GM23338 (cell line): ENCODE data around the gene CHRNA4. TPM values are rescaled to one million over a fixed set of nuclear protein-coding genes. Genes with fewer than 3 reads are reported as not detected.

Source experiments
- ATAC-seq: fragments of 200-7000 bp; cut with Tn5 transposase; 3 replicates; pipeline ENCODE4 v1.9.1; 2020
- DNase-seq: peaks from one replicate; pipeline ENCODE4 v3.0.0-alpha.2; 2015; ENCODE audit warnings: low spot score
- H2AFZ ChIP-seq: fragments of 200-600 bp; sonication (generic); 2 replicates; pipeline ENCODE4 v1.8.0; 2016; ENCODE audit warnings: antibody characterized with exemption, mild to moderate bottlenecking, moderate library complexity
- H3F3A ChIP-seq: fragments of 200-600 bp; sonication (generic); replicated peaks from 2 replicates; pipeline ENCODE4 v1.8.0; 2017; ENCODE audit warnings: antibody characterized with exemption, mixed run types, low read depth
- H3K27ac ChIP-seq: fragments of 200-600 bp; sonication (generic); 2 replicates; pipeline ENCODE4 v1.6.1; 2016; ENCODE audit warnings: low read depth
- H3K27me3 ChIP-seq: fragments of 200-600 bp; sonication (generic); 2 replicates; pipeline ENCODE4 v1.8.0; 2016; ENCODE audit warnings: mild to moderate bottlenecking, mixed run types, moderate library complexity; ENCODE audit not compliant: insufficient read depth
- H3K36me3 ChIP-seq: fragments of 200-600 bp; sonication (generic); 2 replicates; pipeline ENCODE4 v1.8.0; 2016; ENCODE audit warnings: mild to moderate bottlenecking; ENCODE audit not compliant: insufficient read depth
- H3K4me1 ChIP-seq: fragments of 200-600 bp; sonication (generic); 2 replicates; pipeline ENCODE4 v1.8.0; 2016; ENCODE audit warnings: mild to moderate bottlenecking, moderate library complexity; ENCODE audit not compliant: insufficient read depth
- H3K4me2 ChIP-seq: fragments of 200-600 bp; sonication (generic); 2 replicates; pipeline ENCODE4 v1.7.1; 2017; ENCODE audit warnings: mixed run types
- H3K4me3 ChIP-seq: fragments of 200-600 bp; sonication (generic); 2 replicates; pipeline ENCODE4 v1.6.1; 2016; ENCODE audit warnings: mixed run types
- H3K79me2 ChIP-seq: fragments of 200-600 bp; sonication (generic); replicated peaks from 2 replicates; pipeline ENCODE4 v1.8.0; 2017; ENCODE audit warnings: mild to moderate bottlenecking; ENCODE audit not compliant: insufficient read depth
- H3K9me2 ChIP-seq: fragments of 200-600 bp; sonication (generic); 2 replicates; pipeline ENCODE4 v1.8.0; 2017; ENCODE audit not compliant: insufficient read depth
- H4K20me1 ChIP-seq: fragments of 200-600 bp; sonication (generic); replicated peaks from 2 replicates; pipeline ENCODE4 v1.8.0; 2017; ENCODE audit warnings: mild to moderate bottlenecking; ENCODE audit not compliant: insufficient read depth
- H3K27ac Mint-ChIP-seq: 2 replicates; pipeline ENCODE4 v1.8.0; 2020; ENCODE audit warnings: inconsistent platforms, mild to moderate bottlenecking, moderate library complexity, mixed read lengths
- H3K27me3 Mint-ChIP-seq: 3 replicates; pipeline ENCODE4 v1.8.0; 2022; ENCODE audit warnings: low read depth, mild to moderate bottlenecking, moderate library complexity, mixed read lengths, inconsistent platforms; ENCODE audit not compliant: insufficient read depth, poor library complexity
- H3K36me3 Mint-ChIP-seq: 3 replicates; pipeline ENCODE4 v1.8.0; 2021; ENCODE audit warnings: low read depth, mild to moderate bottlenecking, inconsistent platforms, moderate library complexity, mixed read lengths
- H3K4me1 Mint-ChIP-seq: 3 replicates; pipeline ENCODE4 v1.8.0; 2020; ENCODE audit warnings: mild to moderate bottlenecking, inconsistent platforms, mixed read lengths
- H3K4me3 Mint-ChIP-seq: 3 replicates; pipeline ENCODE4 v1.8.0; 2021; ENCODE audit warnings: moderate library complexity, mild to moderate bottlenecking, inconsistent platforms, mixed read lengths
- H3K9me3 Mint-ChIP-seq: 3 replicates; pipeline ENCODE4 v1.8.0; 2020; ENCODE audit warnings: moderate library complexity, mild to moderate bottlenecking, inconsistent platforms, mixed read lengths
- ETS1 ChIP-seq: IDR thresholded peaks from 2 replicates; pipeline ENCODE4 v1.6.1; 2016; ENCODE audit warnings: antibody characterized with exemption
- EZH2 ChIP-seq: fragments of 200-600 bp; sonication (generic); IDR thresholded peaks from one replicate; pipeline ENCODE4 v1.8.0; 2017; ENCODE audit warnings: antibody characterized with exemption, mild to moderate bottlenecking, low read depth; ENCODE audit not compliant: unreplicated experiment
- JUNB ChIP-seq: IDR thresholded peaks from one replicate; pipeline ENCODE4 v1.6.1; 2016; ENCODE audit warnings: antibody characterized with exemption; ENCODE audit not compliant: unreplicated experiment
- NANOG ChIP-seq: IDR thresholded peaks from 2 replicates; pipeline ENCODE4 v1.6.1; 2016; ENCODE audit warnings: antibody characterized with exemption, borderline replicate concordance
- POLR2AphosphoS5 ChIP-seq: IDR thresholded peaks from 2 replicates; pipeline ENCODE4 v1.6.1; 2016; ENCODE audit warnings: antibody characterized with exemption, low read depth
- REST ChIP-seq: IDR thresholded peaks from one replicate; pipeline ENCODE4 v1.6.1; 2018; ENCODE audit warnings: antibody characterized with exemption; ENCODE audit not compliant: unreplicated experiment
- STAT1 ChIP-seq: IDR thresholded peaks from one replicate; pipeline ENCODE4 v1.6.1; 2016; ENCODE audit warnings: antibody characterized with exemption; ENCODE audit not compliant: unreplicated experiment
- ZNF114 ChIP-seq: fragments of 250-450 bp; sonication (Bioruptor Pico); IDR thresholded peaks from 2 replicates; pipeline ENCODE4 v1.5.0; 2020; ENCODE audit warnings: mild to moderate bottlenecking, moderate library complexity
- ZNF462 ChIP-seq: fragments of 250-450 bp; sonication (Bioruptor Pico); IDR thresholded peaks from 2 replicates; pipeline ENCODE4 v1.5.0; 2020; ENCODE audit warnings: mild to moderate bottlenecking, moderate library complexity
- polyA plus RNA-seq: library from polyadenylated mRNA; unstranded; fragments of >200 nt; fragmentation: Nextera tagmentation; extraction: Ambion mirVana; gene quantifications from 2 replicates; pipeline ENCODE4 v1.2.1, GENCODE V29; 2016
- total RNA-seq: library from RNA; depleted of rRNA; stranded (reverse); fragments of >200 nt; shearing (Covaris generic); gene quantifications from 2 replicates; pipeline ENCODE4 v1.2.3, GENCODE V29; 2014

The CHRNA4 gene
- total and polyA plus RNA-seq, 2 experiments from 2014 or later, result 2.7 to 3.9 TPM

GRCh38 chr20:63333241-63333836 is 27.8 kb downstream of the CHRNA4 start:
- Histone ChIP-seq H4K20me1 (no peaks in the 10 kb centered on the region), H3K27ac (no peak overlapping the region), H2AFZ (no peak overlapping the region), H3K4me3 (no peak overlapping the region), H3K4me2 (no peak overlapping the region), H3K79me2 (no peaks in the 10 kb centered on the region), H3K36me3 (no peaks in the 10 kb centered on the region), H3K4me1 (no peaks in the 10 kb centered on the region; the same call in 1 of the 2 replicates), H3K27me3 (no peaks in the 10 kb centered on the region), H3F3A (no peaks in the 10 kb centered on the region), H3K9me2 (peaks cover 3% of the 10 kb centered on the region; the same call in 1 of the 2 replicates)
- no peak for DNase-seq
- Mint-ChIP-seq H3K9me3 (peaks cover 26% of the 10 kb centered on the region), H3K4me3 (no peak overlapping the region; the same call in 2 of the 3 replicates), H3K36me3 (peaks cover 22% of the 10 kb centered on the region), H3K27ac (no peak overlapping the region), H3K4me1 (peaks cover 4% of the 10 kb centered on the region; the same call in 1 of the 3 replicates), H3K27me3 (peaks cover 30% of the 10 kb centered on the region)
- TF ChIP-seq EZH2, result no peak
- ATAC-seq, result no peak

GRCh38 chr20:63332488-63333240 is 28.5 kb downstream of the CHRNA4 start:
- no peak for ATAC-seq
- H3K4me3 Mint-ChIP-seq, result no peak overlapping the region
- peaks cover 22% of the 10 kb centered on the region for H3K36me3 Mint-ChIP-seq

More at GRCh38 chr20:63332488-63333240, 28.5 kb downstream of the CHRNA4 start:
- H4K20me1 ChIP-seq, result no peaks in the 10 kb centered on the region
- H3K4me3 ChIP-seq, result no peak overlapping the region
- no peaks in the 10 kb centered on the region for H3K27me3 ChIP-seq
- H3F3A ChIP-seq, result no peaks in the 10 kb centered on the region
- TF ChIP-seq POLR2AphosphoS5, result no peak
- TF ChIP-seq JUNB, result no peak
- no peak for TF ChIP-seq STAT1
- TF ChIP-seq ZNF462 (CRISPR knock-in tag), result no peak
- no peak for TF ChIP-seq ZNF114
- TF ChIP-seq NANOG, result no peak
- no peak for TF ChIP-seq ETS1
- no peak for TF ChIP-seq REST
- H3K79me2 ChIP-seq, result no peaks in the 10 kb centered on the region
- H3K9me3 Mint-ChIP-seq, result peaks cover 25% of the 10 kb centered on the region
- peaks cover 3% of the 10 kb centered on the region; the same call in 1 of the 2 replicates for H3K9me2 ChIP-seq
- H3K4me1 ChIP-seq, result no peaks in the 10 kb centered on the region; the same call in 1 of the 2 replicates
- peaks cover 4% of the 10 kb centered on the region; the same call in 1 of the 3 replicates for H3K4me1 Mint-ChIP-seq
- no peak overlapping the region for H2AFZ ChIP-seq
- no peak for DNase-seq
- no peak overlapping the region for H3K27ac ChIP-seq
- peaks cover 30% of the 10 kb centered on the region for H3K27me3 Mint-ChIP-seq
- H3K4me2 ChIP-seq, result no peak overlapping the region
- H3K36me3 ChIP-seq, result no peaks in the 10 kb centered on the region
- H3K27ac Mint-ChIP-seq, result no peak overlapping the region
